DND-41 (cell line): ENCODE measurements around the gene TXNL1.
A peak's percentile ranks its signal among the peaks of the same experiment; 100 is the strongest.

Experiments
- ATAC-seq: fragments of 200-7000 bp; cut with Tn5 transposase; 3 replicates; pipeline ENCODE4 v1.9.1; 2021; ENCODE audit warnings: low read depth; ENCODE audit not compliant: insufficient read depth
- DNase-seq: peaks from one replicate; pipeline ENCODE4 v3.0.0-alpha.2; 2020
- H2AFZ ChIP-seq: 2 replicates; pipeline ENCODE4 v1.6.0; 2012; ENCODE audit warnings: low read depth, low read length
- H3K27ac ChIP-seq: 2 replicates; pipeline ENCODE4 v1.5.1; 2012; ENCODE audit warnings: low read length, inconsistent platforms
- H3K27me3 ChIP-seq: fragments of 200-600 bp; sonication (generic); 2 replicates; pipeline ENCODE4 v1.6.0; 2012; ENCODE audit warnings: low read length, mild to moderate bottlenecking, inconsistent platforms; ENCODE audit not compliant: insufficient read depth, poor library complexity
- H3K36me3 ChIP-seq: 2 replicates; pipeline ENCODE4 v1.5.1; 2012; ENCODE audit warnings: low read length, inconsistent platforms; ENCODE audit not compliant: insufficient read depth
- H3K4me1 ChIP-seq: 2 replicates; pipeline ENCODE4 v1.5.1; 2012; ENCODE audit warnings: mild to moderate bottlenecking, low read length; ENCODE audit not compliant: insufficient read depth
- H3K4me2 ChIP-seq: 2 replicates; pipeline ENCODE4 v1.6.0; 2012; ENCODE audit warnings: mild to moderate bottlenecking, moderate library complexity, low read length, inconsistent platforms; ENCODE audit not compliant: insufficient read depth
- H3K4me3 ChIP-seq, 2 experiments: fragments of 200-600 bp in 1 of 2; shearing (Covaris generic) in 1 of 2; 2 replicates each; pipeline ENCODE4 v1.5.1; 2012 to 2016; ENCODE audit warnings: inconsistent platforms in 2 of 2, low read length in 2 of 2, mild to moderate bottlenecking in 2 of 2, low read depth in 1 of 2, moderate library complexity in 1 of 2
- H3K79me2 ChIP-seq: 2 replicates; pipeline ENCODE4 v1.6.0; 2012; ENCODE audit warnings: low read length, inconsistent platforms; ENCODE audit not compliant: insufficient read depth
- H3K9ac ChIP-seq: 2 replicates; pipeline ENCODE4 v1.6.0; 2012; ENCODE audit warnings: low read depth, mild to moderate bottlenecking, inconsistent platforms, low read length, moderate library complexity
- H3K9me3 ChIP-seq: 2 replicates; pipeline ENCODE4 v1.5.1; 2012; ENCODE audit warnings: low read length, moderate library complexity, mild to moderate bottlenecking, inconsistent platforms; ENCODE audit not compliant: insufficient read depth, severe bottlenecking
- H4K20me1 ChIP-seq: 2 replicates; pipeline ENCODE4 v1.6.0; 2012; ENCODE audit warnings: low read length; ENCODE audit not compliant: insufficient read depth
- EZH2 ChIP-seq: IDR thresholded peaks from 3 replicates; pipeline ENCODE4 v1.6.1; 2012; ENCODE audit warnings: borderline replicate concordance, low read depth, mild to moderate bottlenecking, moderate library complexity, low read length, inconsistent platforms; ENCODE audit not compliant: severe bottlenecking
- TF ChIP-seq, protein P1 (sequence below): IDR thresholded peaks from 2 replicates; pipeline ENCODE4 v1.5.1; 2012; ENCODE audit warnings: borderline replicate concordance, low read length, moderate library complexity, mild to moderate bottlenecking; ENCODE audit not compliant: poor library complexity, severe bottlenecking; ENCODE audit errors: extremely low read depth

TXNL1 gene

DNA sequence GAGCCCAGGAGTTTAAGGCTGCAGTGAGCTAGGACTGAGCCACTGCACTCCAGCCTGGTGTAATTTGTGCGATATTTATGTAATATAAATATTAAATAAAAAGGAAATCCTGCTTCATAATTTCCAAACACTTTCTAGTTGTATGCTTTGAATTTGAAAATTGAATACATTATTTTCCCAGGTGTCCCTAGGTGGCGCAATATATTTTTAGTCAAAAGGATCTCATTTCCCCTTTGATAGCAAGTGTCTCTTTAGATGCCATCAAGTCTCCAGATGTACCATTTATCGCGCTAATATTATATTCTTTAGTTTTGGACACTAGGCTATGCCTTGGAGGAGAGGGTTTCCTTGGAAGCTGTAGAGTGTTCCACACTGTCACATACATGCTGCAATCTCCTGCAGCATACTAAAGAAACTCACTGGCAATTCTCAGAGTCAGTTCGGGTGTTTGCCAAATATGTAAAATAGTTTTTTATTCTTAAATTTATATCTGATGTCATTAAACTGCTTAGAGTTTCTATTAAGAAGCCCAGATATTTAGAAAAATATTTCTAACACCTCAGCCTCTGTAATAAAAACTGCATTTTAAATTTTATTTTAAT is 7.1 kb upstream of the TXNL1 start:
- peak; percentile 56; the same call in 2 of the 3 replicates for ATAC-seq
- Histone ChIP-seq H3K36me3 (peaks cover 13% of the 10 kb centered on the region; the same call in 1 of the 2 replicates), H4K20me1 (no peaks in the 10 kb centered on the region), H3K27me3 (no peaks in the 10 kb centered on the region), H3K4me1 (peaks cover 15% of the 10 kb centered on the region), H3K27ac (no peak overlapping the region), H3K79me2 (peaks cover 11% of the 10 kb centered on the region), H3K4me2 (no peak overlapping the region), H3K9me3 (no peaks in the 10 kb centered on the region), H3K4me3 (no peak overlapping the region), H2AFZ (no peak overlapping the region), H3K9ac (no peak overlapping the region)
- TF ChIP-seq EZH2 = no peak
- TF ChIP-seq, protein P1, sequence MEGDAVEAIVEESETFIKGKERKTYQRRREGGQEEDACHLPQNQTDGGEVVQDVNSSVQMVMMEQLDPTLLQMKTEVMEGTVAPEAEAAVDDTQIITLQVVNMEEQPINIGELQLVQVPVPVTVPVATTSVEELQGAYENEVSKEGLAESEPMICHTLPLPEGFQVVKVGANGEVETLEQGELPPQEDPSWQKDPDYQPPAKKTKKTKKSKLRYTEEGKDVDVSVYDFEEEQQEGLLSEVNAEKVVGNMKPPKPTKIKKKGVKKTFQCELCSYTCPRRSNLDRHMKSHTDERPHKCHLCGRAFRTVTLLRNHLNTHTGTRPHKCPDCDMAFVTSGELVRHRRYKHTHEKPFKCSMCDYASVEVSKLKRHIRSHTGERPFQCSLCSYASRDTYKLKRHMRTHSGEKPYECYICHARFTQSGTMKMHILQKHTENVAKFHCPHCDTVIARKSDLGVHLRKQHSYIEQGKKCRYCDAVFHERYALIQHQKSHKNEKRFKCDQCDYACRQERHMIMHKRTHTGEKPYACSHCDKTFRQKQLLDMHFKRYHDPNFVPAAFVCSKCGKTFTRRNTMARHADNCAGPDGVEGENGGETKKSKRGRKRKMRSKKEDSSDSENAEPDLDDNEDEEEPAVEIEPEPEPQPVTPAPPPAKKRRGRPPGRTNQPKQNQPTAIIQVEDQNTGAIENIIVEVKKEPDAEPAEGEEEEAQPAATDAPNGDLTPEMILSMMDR = peak; percentile 62
- DNase-seq = no peak

- TF ChIP-seq EZH2 = no peak
- TF ChIP-seq, protein P1 = no peak
- Histone ChIP-seq H3K36me3 (peaks cover 13% of the 10 kb centered on the region; the same call in 1 of the 2 replicates), H3K9me3 (no peaks in the 10 kb centered on the region), H4K20me1 (no peaks in the 10 kb centered on the region), H3K4me1 (peaks cover 9% of the 10 kb centered on the region), H3K79me2 (peaks cover 7% of the 10 kb centered on the region), H3K9ac (no peak overlapping the region), H3K4me2 (no peak overlapping the region), H2AFZ (no peak overlapping the region), H3K4me3 (no peak overlapping the region), H3K27me3 (no peaks in the 10 kb centered on the region), H3K27ac (no peak overlapping the region)
- DNase-seq (no peak), ATAC-seq (no peak)
These were observed 5.0 kb upstream of the TXNL1 start for GRCh38 chr18:56643381-56643780.

DNA sequence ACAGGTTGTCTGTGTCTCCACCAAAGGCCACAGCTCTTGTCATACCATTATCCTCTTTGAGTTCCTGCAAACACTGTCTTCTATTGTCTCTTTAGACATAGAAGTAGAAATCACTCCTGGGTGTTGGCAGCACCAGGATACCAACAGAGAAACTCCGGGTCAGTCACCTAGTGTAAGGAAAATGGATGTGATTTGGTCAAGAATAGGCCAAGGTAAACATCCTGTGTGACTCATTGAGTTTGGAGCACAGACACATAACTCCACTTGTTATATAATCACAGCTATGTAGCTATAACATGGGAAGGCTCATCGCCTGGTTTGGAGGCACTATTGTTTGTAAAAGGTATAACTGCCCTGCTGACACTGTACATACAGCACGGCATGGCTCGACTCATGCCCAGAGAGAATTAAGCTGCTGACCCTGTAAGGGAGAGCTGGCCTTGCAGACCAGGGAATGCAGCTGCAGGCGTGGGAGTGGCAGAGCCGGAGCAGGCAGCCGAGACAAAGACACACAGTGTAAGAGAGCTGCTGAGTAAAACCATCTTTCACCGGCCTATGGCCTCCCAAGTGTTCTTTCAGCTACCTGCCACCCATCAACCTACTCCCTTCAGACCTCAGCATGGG is 3.4 kb upstream of the TXNL1 start:
- H3K9ac ChIP-seq = no peak overlapping the region
- peaks cover 22% of the 10 kb centered on the region for H3K79me2 ChIP-seq
- no peak overlapping the region for H3K27ac ChIP-seq
- H3K4me1 ChIP-seq = peaks cover 15% of the 10 kb centered on the region
- H2AFZ ChIP-seq = no peak overlapping the region
- DNase-seq (no peak), ATAC-seq (no peak)
- H3K27me3 ChIP-seq = no peaks in the 10 kb centered on the region
- no peaks in the 10 kb centered on the region for H3K9me3 ChIP-seq
- peaks cover 10% of the 10 kb centered on the region; the same call in 1 of the 2 replicates for H4K20me1 ChIP-seq
- no peak overlapping the region for H3K4me2 ChIP-seq
- no peak overlapping the region for H3K4me3 ChIP-seq
- TF ChIP-seq, protein P1 = no peak
- TF ChIP-seq EZH2 = no peak
- H3K36me3 ChIP-seq = peaks cover 8% of the 10 kb centered on the region; the same call in 1 of the 2 replicates
